MM.1S (cell line): ENCODE measurements around the gene FMN2.

Experiments
- DNase-seq: peaks from one replicate; pipeline ENCODE4 v3.0.0-alpha.2; 2015
- H2AFZ ChIP-seq: fragments of 300-600 bp; sonication (generic); 2 replicates; pipeline ENCODE4 v1.6.0; 2016; ENCODE audit warnings: antibody characterized with exemption, low read length
- H3F3A ChIP-seq: fragments of 300-600 bp; sonication (generic); 2 replicates; pipeline ENCODE4 v1.6.1; 2016; ENCODE audit warnings: mild to moderate bottlenecking, antibody characterized with exemption, low read length, moderate library complexity, mixed read lengths; ENCODE audit not compliant: insufficient read depth
- H3K27ac ChIP-seq: fragments of 300-600 bp; sonication (generic); 2 replicates; pipeline ENCODE4 v1.5.1; 2016; ENCODE audit warnings: mild to moderate bottlenecking, low read length
- H3K27me3 ChIP-seq: fragments of 300-600 bp; sonication (generic); replicated peaks from 2 replicates; pipeline ENCODE4 v1.6.0; 2016; ENCODE audit warnings: low read length; ENCODE audit not compliant: insufficient read depth
- H3K36me3 ChIP-seq: fragments of 300-600 bp; sonication (generic); replicated peaks from 2 replicates; pipeline ENCODE4 v1.6.1; 2016; ENCODE audit warnings: mild to moderate bottlenecking, low read length, mixed read lengths; ENCODE audit not compliant: insufficient read depth
- H3K4me1 ChIP-seq: fragments of 300-600 bp; sonication (generic); 2 replicates; pipeline ENCODE4 v1.6.1; 2016; ENCODE audit warnings: low read length, mixed read lengths
- H3K4me2 ChIP-seq: fragments of 300-600 bp; sonication (generic); 2 replicates; pipeline ENCODE4 v1.6.0; 2016; ENCODE audit warnings: low read depth, low read length
- H3K4me3 ChIP-seq: fragments of 300-600 bp; sonication (generic); 2 replicates; pipeline ENCODE4 v1.5.1; 2016; ENCODE audit warnings: low read length, mixed read lengths
- H3K79me2 ChIP-seq: fragments of 300-600 bp; sonication (generic); 2 replicates; pipeline ENCODE4 v1.6.1; 2016; ENCODE audit warnings: mixed run types, low read length, mixed read lengths
- H3K9ac ChIP-seq: fragments of 300-600 bp; sonication (generic); 2 replicates; pipeline ENCODE4 v1.6.1; 2016; ENCODE audit warnings: low read length, mixed read lengths
- H3K9me2 ChIP-seq: fragments of 300-600 bp; sonication (generic); replicated peaks from 2 replicates; pipeline ENCODE4 v1.6.1; 2016; ENCODE audit warnings: mild to moderate bottlenecking, low read length, mixed read lengths; ENCODE audit not compliant: insufficient read depth
- H3K9me3 ChIP-seq: fragments of 300-600 bp; sonication (generic); replicated peaks from 2 replicates; pipeline ENCODE4 v1.6.1; 2016; ENCODE audit warnings: mild to moderate bottlenecking, low read length, mixed read lengths; ENCODE audit not compliant: insufficient read depth
- H4K20me1 ChIP-seq: fragments of 300-600 bp; sonication (generic); 2 replicates; pipeline ENCODE4 v1.6.1; 2016; ENCODE audit warnings: mild to moderate bottlenecking, low read length, moderate library complexity, mixed read lengths; ENCODE audit not compliant: insufficient read depth
- CTCF ChIP-seq: fragments of 300-600 bp; sonication (generic); IDR thresholded peaks from 2 replicates; pipeline ENCODE4 v1.5.1; 2016; ENCODE audit warnings: antibody characterized with exemption, low read length, mixed read lengths
- EZH2 ChIP-seq: fragments of 300-600 bp; sonication (generic); optimal IDR thresholded peaks from 2 replicates; pipeline ENCODE3; 2017; ENCODE audit warnings: low read depth, mild to moderate bottlenecking, antibody characterized with exemption, low read length, mixed read lengths
- EZH2phosphoT487 ChIP-seq: fragments of 300-600 bp; sonication (generic); IDR thresholded peaks from 2 replicates; pipeline ENCODE4 v1.6.1; 2018; ENCODE audit warnings: antibody characterized with exemption, low read length

FMN2 gene

GRCh38 chr1:240501115-240501514 is 409.4 kb downstream of the FMN2 start:
- peaks cover 18% of the 10 kb centered on the region for H3F3A ChIP-seq
- H3K4me3 ChIP-seq = no peak overlapping the region
- DNase-seq = no peak
- H2AFZ ChIP-seq = no peak overlapping the region
- peaks cover 40% of the 10 kb centered on the region for H3K4me1 ChIP-seq
- no peak overlapping the region for H3K9ac ChIP-seq
- no peaks in the 10 kb centered on the region for H4K20me1 ChIP-seq
- TF ChIP-seq CTCF (no peak), EZH2 (no peak), EZH2phosphoT487 (no peak)
- no peak overlapping the region for H3K4me2 ChIP-seq
- H3K9me2 ChIP-seq = no peaks in the 10 kb centered on the region
- no peak overlapping the region for H3K27ac ChIP-seq
- no peaks in the 10 kb centered on the region for H3K36me3 ChIP-seq
- no peaks in the 10 kb centered on the region for H3K27me3 ChIP-seq
- H3K9me3 ChIP-seq = no peaks in the 10 kb centered on the region
- H3K79me2 ChIP-seq = no peaks in the 10 kb centered on the region

GRCh38 chr1:240503036-240503435 is 411.4 kb downstream of the FMN2 start:
- Histone ChIP-seq H3K27me3 (no peaks in the 10 kb centered on the region), H3K9ac (peak overlapping the region; percentile 20), H3K4me2 (peak overlapping the region; percentile 69), H3K9me2 (no peaks in the 10 kb centered on the region), H4K20me1 (no peaks in the 10 kb centered on the region), H3K27ac (peak overlapping the region; percentile 81), H3K9me3 (no peaks in the 10 kb centered on the region), H3K36me3 (no peaks in the 10 kb centered on the region), H3F3A (peaks cover 18% of the 10 kb centered on the region), H3K79me2 (no peaks in the 10 kb centered on the region), H3K4me1 (peaks cover 40% of the 10 kb centered on the region), H3K4me3 (peak overlapping the region; percentile 10; the same call in 1 of the 2 replicates), H2AFZ (peak overlapping the region; percentile 40)
- TF ChIP-seq EZH2 (no peak), CTCF (no peak), EZH2phosphoT487 (no peak)
- no peak for DNase-seq

GRCh38 chr1:240503558-240503957 is 411.9 kb downstream of the FMN2 start:
- TF ChIP-seq EZH2 (no peak), CTCF (no peak), EZH2phosphoT487 (no peak)
- Histone ChIP-seq H3K36me3 (no peaks in the 10 kb centered on the region), H3K9ac (peak overlapping the region; percentile 21), H2AFZ (peak overlapping the region; percentile 40), H3K4me1 (peaks cover 40% of the 10 kb centered on the region), H3K4me2 (peak overlapping the region; percentile 69), H3F3A (peaks cover 18% of the 10 kb centered on the region), H3K4me3 (peak overlapping the region; percentile 10; the same call in 1 of the 2 replicates), H3K9me3 (no peaks in the 10 kb centered on the region), H3K27me3 (no peaks in the 10 kb centered on the region), H4K20me1 (no peaks in the 10 kb centered on the region), H3K27ac (peak overlapping the region; percentile 81), H3K79me2 (no peaks in the 10 kb centered on the region), H3K9me2 (no peaks in the 10 kb centered on the region)
- DNase-seq = peak; percentile 94
